GM19324 (cell line): Measurements from ENCODE around the gene CD3D.

ENCODE experiments used
- ATAC-seq: cut with Tn5 transposase; IDR thresholded peaks from one replicate; pipeline ENCODE4 v1.9.1; 2021; ENCODE audit warnings: mild to moderate bottlenecking, moderate library complexity; ENCODE audit not compliant: unreplicated experiment, low FRiP score

CD3D gene

GRCh38 chr11:118304568-118305248 is 37.8 kb downstream of the CD3D start, which contains the start of gene CD3E:
Gene CD3E (plus strand): TSS chr11:118304730. CDS start chr11:118304953, 223 bp downstream.
- ATAC-seq, result no peak

- ATAC-seq, result no peak
These were observed 38.3 kb downstream of the CD3D start for GRCh38 chr11:118304227-118304567.

- no peak for ATAC-seq
These were observed 40.8 kb downstream of the CD3D start for GRCh38 chr11:118301600-118302195.

GRCh38 chr11:118295815-118296454 is 46.6 kb downstream of the CD3D start:
- no peak for ATAC-seq

- no peak for ATAC-seq
These were observed 47.3 kb downstream of the CD3D start for GRCh38 chr11:118295199-118295598.

GRCh38 chr11:118294053-118294452 is 48.5 kb downstream of the CD3D start:
- no peak for ATAC-seq

GRCh38 chr11:118291477-118292135 is 50.9 kb downstream of the CD3D start:
- no peak for ATAC-seq

- no peak for ATAC-seq
These were observed 51.6 kb downstream of the CD3D start for GRCh38 chr11:118290923-118291322.

- no peak for ATAC-seq
These were observed 53.1 kb downstream of the CD3D start for GRCh38 chr11:118289401-118289800.
